ENCODE data around the gene FBXO24.

GRCh38 chr7:100589341-100589947, 3.3 kb downstream of the FBXO24 start:
- no peak for TF ChIP-seq CTCF (conservative IDR thresholded peaks at IDR 0.05 in 1 of 2, IDR thresholded peaks at IDR 0.05 in 1 of 2; ENCODE audit: low read depth in 1 of 2, low read length in 2 of 2)
- no peak for TF ChIP-seq EZH2 (IDR thresholded peaks at IDR 0.05; ENCODE audit: low read length, missing control alignments)
